Measurements from ENCODE around the gene RAB3GAP1. TPM values are rescaled to one million over a fixed set of nuclear protein-coding genes. Genes with fewer than 3 reads are reported as not detected.

The RAB3GAP1 gene
- polyA plus RNA-seq, 1 donor (not counting 4 experiments of a cell fraction or from before 2014, with no cell fraction given), result 41.6 TPM

GRCh38 chr2:135113322-135113721 lies 61.2 kb downstream of the RAB3GAP1 start:
- H3K9me3 ChIP-seq (ENCODE audit: control insufficient read depth, low read depth, low read length), result no peaks in the 10 kb centered on the region
- no peak overlapping the region for H3K4me2 ChIP-seq (ENCODE audit: control insufficient read depth, extremely low read depth, insufficient read depth, low read depth, low read length)
- FAIRE-seq (no peak), DNase-seq (ENCODE audit: low read depth, low spot score) (no peak)
- no peak overlapping the region for H3K4me3 ChIP-seq (ENCODE audit: control insufficient read depth in 2 of 3, extremely low read depth in 1 of 3, insufficient read depth in 2 of 3, low read depth in 1 of 3, low read length in 3 of 3)
- H4K20me1 ChIP-seq (ENCODE audit: control insufficient read depth, extremely low read depth, insufficient read depth, low read length), result no peaks in the 10 kb centered on the region
- no peak overlapping the region for H3K9ac ChIP-seq (ENCODE audit: control insufficient read depth, extremely low read depth, insufficient read depth, low read length)
- TF ChIP-seq CTCF (optimal IDR thresholded peaks at IDR 0.05 in 1 of 3, IDR thresholded peaks at IDR 0.05 in 1 of 3, conservative IDR thresholded peaks at IDR 0.05 in 1 of 3; ENCODE audit: extremely low read depth in 1 of 3, insufficient read depth in 2 of 3, low read length in 3 of 3) (no peak), EZH2 (IDR thresholded peaks at IDR 0.05; ENCODE audit: low read length) (no peak)
- H3K27ac ChIP-seq (ENCODE audit: control insufficient read depth, insufficient read depth, low read length), result no peak overlapping the region
- no peaks in the 10 kb centered on the region for H3K27me3 ChIP-seq (ENCODE audit: control insufficient read depth, extremely low read depth, insufficient read depth, low read length)
- no peak overlapping the region for H2AFZ ChIP-seq (ENCODE audit: control insufficient read depth, low read length)
- H3K79me2 ChIP-seq (ENCODE audit: control insufficient read depth, insufficient read depth, low read length), result no peaks in the 10 kb centered on the region
- dilution Hi-C loops (cut with MboI; ENCODE audit: extremely low pct_ligation_motif_present, low sequenced_read_pairs), result no loop called here
- H3K9me1 ChIP-seq (ENCODE audit: control insufficient read depth, extremely low read depth, insufficient read depth, low read length), result no peaks in the 10 kb centered on the region
- H3K4me1 ChIP-seq (ENCODE audit: control insufficient read depth, extremely low read depth, insufficient read depth, low read length), result no peaks in the 10 kb centered on the region
- H3K36me3 ChIP-seq (ENCODE audit: control insufficient read depth in 2 of 2, extremely low read depth in 1 of 2, insufficient read depth in 2 of 2, low read length in 2 of 2), result peaks cover 7 to 14% of the 10 kb centered on the region in 2 experiments

- Histone ChIP-seq H3K27ac (ENCODE audit: control insufficient read depth, insufficient read depth, low read length) (no peak overlapping the region), H3K9ac (ENCODE audit: control insufficient read depth, extremely low read depth, insufficient read depth, low read length) (no peak overlapping the region), H3K4me1 (ENCODE audit: control insufficient read depth, extremely low read depth, insufficient read depth, low read length) (no peaks in the 10 kb centered on the region), H3K36me3 (ENCODE audit: control insufficient read depth in 2 of 2, extremely low read depth in 1 of 2, insufficient read depth in 2 of 2, low read length in 2 of 2) (peaks cover 11 to 16% of the 10 kb centered on the region in 2 experiments), H3K9me3 (ENCODE audit: control insufficient read depth, low read depth, low read length) (no peaks in the 10 kb centered on the region), H3K4me2 (ENCODE audit: control insufficient read depth, extremely low read depth, insufficient read depth, low read depth, low read length) (no peak overlapping the region), H3K4me3 (ENCODE audit: control insufficient read depth in 2 of 3, extremely low read depth in 1 of 3, insufficient read depth in 2 of 3, low read depth in 1 of 3, low read length in 3 of 3) (no peak overlapping the region), H2AFZ (ENCODE audit: control insufficient read depth, low read length) (no peak overlapping the region), H3K27me3 (ENCODE audit: control insufficient read depth, extremely low read depth, insufficient read depth, low read length) (no peaks in the 10 kb centered on the region), H3K9me1 (ENCODE audit: control insufficient read depth, extremely low read depth, insufficient read depth, low read length) (no peaks in the 10 kb centered on the region), H3K79me2 (ENCODE audit: control insufficient read depth, insufficient read depth, low read length) (no peaks in the 10 kb centered on the region), H4K20me1 (ENCODE audit: control insufficient read depth, extremely low read depth, insufficient read depth, low read length) (no peaks in the 10 kb centered on the region)
- TF ChIP-seq EZH2 (IDR thresholded peaks at IDR 0.05; ENCODE audit: low read length), result no peak
- no peak for TF ChIP-seq CTCF (optimal IDR thresholded peaks at IDR 0.05 in 1 of 3, IDR thresholded peaks at IDR 0.05 in 1 of 3, conservative IDR thresholded peaks at IDR 0.05 in 1 of 3; ENCODE audit: extremely low read depth in 1 of 3, insufficient read depth in 2 of 3, low read length in 3 of 3)
- DNase-seq (ENCODE audit: low read depth, low spot score), result no peak
- no peak for FAIRE-seq
- dilution Hi-C loops (cut with MboI; ENCODE audit: extremely low pct_ligation_motif_present, low sequenced_read_pairs), result no loop called here
These were observed 67.5 kb downstream of the RAB3GAP1 start for GRCh38 chr2:135119582-135119981.

All from keratinocyte (primary cell).